Panc1 (cell line): ENCODE data around the gene PRCC. TPM values are rescaled to one million over a fixed set of nuclear protein-coding genes. Genes with fewer than 3 reads are reported as not detected.

ENCODE experiments used
- ATAC-seq: fragments of 200-7000 bp; cut with Tn5 transposase; 2 replicates; pipeline ENCODE4 v1.9.1; 2020; ENCODE audit warnings: mild to moderate bottlenecking, moderate library complexity
- BruUV-seq: library from RNA; stranded (reverse); fragments of 400-500 nt; replicated peaks from 2 replicates; lab custom pipeline; 2021; lab: Mats Ljungman, UMichigan
- CTCF ChIA-PET: fragments of 300-600 bp; sonication (Branson Sonifier 250); formaldehyde crosslinking; loops from one replicate; lab custom pipeline; 2022; ENCODE audit warnings: antibody characterized with exemption; lab: Charles Lee
- POLR2A ChIA-PET: fragments of 300-600 bp; sonication (Branson Sonifier 250); formaldehyde crosslinking; loops from one replicate; lab custom pipeline; 2022; ENCODE audit warnings: antibody characterized with exemption; lab: Charles Lee
- DNase-seq: peaks from one replicate; pipeline ENCODE4 v3.0.0-alpha.2; 2010; ENCODE audit warnings: low read depth, low spot score
- H3K27ac ChIP-seq: 2 replicates; pipeline ENCODE4 v1.5.1; 2011; ENCODE audit warnings: mild to moderate bottlenecking, low read length, inconsistent platforms
- H3K27me3 ChIP-seq: fragments of 200-500 bp; sonication (Bioruptor generic); 2 replicates; pipeline ENCODE4 v1.6.0; 2014; ENCODE audit warnings: low read length, inconsistent platforms; ENCODE audit not compliant: control insufficient read depth, insufficient read depth
- H3K36me3 ChIP-seq: fragments of 200-500 bp; sonication (Bioruptor generic); 2 replicates; pipeline ENCODE4 v1.5.1; 2014; ENCODE audit warnings: inconsistent platforms, mild to moderate bottlenecking, low read length, moderate library complexity; ENCODE audit not compliant: control insufficient read depth, insufficient read depth
- H3K4me1 ChIP-seq: 2 replicates; pipeline ENCODE4 v1.5.1; 2011; ENCODE audit warnings: inconsistent platforms, mild to moderate bottlenecking, low read length, moderate library complexity; ENCODE audit not compliant: control insufficient read depth, insufficient read depth
- H3K4me3 ChIP-seq, 2 experiments: 2 replicates each; pipeline ENCODE4 v1.5.1; 2011 to 2012; ENCODE audit warnings: low read depth in 2 of 2, low read length in 2 of 2, mild to moderate bottlenecking in 2 of 2, inconsistent platforms in 1 of 2, moderate library complexity in 1 of 2
- H3K9me3 ChIP-seq: fragments of 200-500 bp; sonication (Bioruptor generic); 2 replicates; pipeline ENCODE4 v1.5.1; 2014; ENCODE audit warnings: low read depth, mild to moderate bottlenecking, inconsistent platforms, low read length, moderate library complexity; ENCODE audit not compliant: control insufficient read depth, insufficient read depth
- POLR2AphosphoS5 ChIP-seq: IDR thresholded peaks from 2 replicates; pipeline ENCODE4 v1.6.1; 2012; ENCODE audit warnings: mild to moderate bottlenecking, low read depth, low read length, moderate library complexity
- REST ChIP-seq, 2 experiments: IDR thresholded peaks; 2 replicates each; pipeline ENCODE4 v1.6.1; 2011 to 2012; ENCODE audit warnings: low read depth in 2 of 2, control low read depth in 1 of 2, low read length in 1 of 2, mild to moderate bottlenecking in 1 of 2, moderate library complexity in 1 of 2; ENCODE audit not compliant: insufficient read depth in 1 of 2
- SIN3A ChIP-seq: IDR thresholded peaks from 2 replicates; pipeline ENCODE4 v1.6.1; 2012; ENCODE audit warnings: low read depth, mild to moderate bottlenecking, low read length, moderate library complexity, borderline replicate concordance; ENCODE audit not compliant: insufficient read depth
- TCF7L2 ChIP-seq: IDR thresholded peaks from 2 replicates; pipeline ENCODE4 v1.6.1; 2011; ENCODE audit warnings: mild to moderate bottlenecking, low read depth, low read length, inconsistent platforms
- in situ Hi-C: cut with HindIII; loops from 2 replicates; pipeline ENCODE4 v1.10.0; 2016; ENCODE audit warnings: low sequenced_read_pairs, low pct_unique_long_range_greater_than_20kb
- intact Hi-C: fragments of 100-400 bp; cut with micrococcal nuclease; formaldehyde crosslinking; loops from one replicate; pipeline ENCODE4 v1.10.0; 2022; ENCODE audit not compliant: unreplicated experiment
- total RNA-seq: library from RNA; stranded (reverse); gene quantifications from one replicate; pipeline ENCODE4 v1.2.1, GENCODE V29; 2021; ENCODE audit not compliant: unreplicated experiment
- TF ChIP-seq, protein P1 (sequence below): fragments of 450-650 bp; IDR thresholded peaks from 2 replicates; pipeline ENCODE4 v1.5.1; 2017; ENCODE audit warnings: mild to moderate bottlenecking

Gene PRCC
- total RNA-seq, 1 experiment from 2014 or later = 78.5 TPM

DNA sequence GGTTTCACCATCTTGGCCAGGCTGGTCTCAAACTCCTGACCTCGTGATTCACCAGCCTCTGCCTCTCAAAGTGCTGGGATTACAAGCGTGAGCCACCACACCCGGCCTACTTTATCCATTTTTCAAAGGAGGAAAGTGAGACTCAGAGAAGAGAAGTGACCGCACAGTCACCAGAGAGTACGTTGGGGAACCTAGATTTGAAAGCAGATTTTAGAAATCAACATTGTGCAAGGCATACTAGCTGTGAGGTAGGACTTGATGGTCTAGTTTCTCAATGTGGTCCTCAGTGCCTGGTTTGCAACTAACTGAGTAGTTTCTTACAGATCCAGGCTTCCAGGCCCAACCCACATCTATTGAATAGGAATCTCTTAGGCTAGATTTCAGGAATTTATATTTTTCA is 1.7 kb upstream of the PRCC start:
- ATAC-seq (no peak), DNase-seq (no peak)
- H3K4me3 ChIP-seq = peak overlapping the region; percentile 84 to 99; a peak in 3 of 4 replicates
- no TSS peak for BruUV-seq
- H3K36me3 ChIP-seq = peaks cover 8% of the 10 kb centered on the region
- no peaks in the 10 kb centered on the region for H3K9me3 ChIP-seq
- POLR2A ChIA-PET = no interaction called here
- intact Hi-C loops = no loop called here
- peak overlapping the region; percentile 99 for H3K27ac ChIP-seq
- H3K27me3 ChIP-seq = no peaks in the 10 kb centered on the region
- CTCF ChIA-PET = no interaction called here
- TF ChIP-seq TCF7L2 (no peak), REST (IDR thresholded peaks at IDR 0.05; ENCODE audit: insufficient read depth in 1 of 2, low read depth in 2 of 2, low read length in 1 of 2) (no peak), POLR2AphosphoS5 (no peak), SIN3A (no peak)
- TF ChIP-seq, protein P1, sequence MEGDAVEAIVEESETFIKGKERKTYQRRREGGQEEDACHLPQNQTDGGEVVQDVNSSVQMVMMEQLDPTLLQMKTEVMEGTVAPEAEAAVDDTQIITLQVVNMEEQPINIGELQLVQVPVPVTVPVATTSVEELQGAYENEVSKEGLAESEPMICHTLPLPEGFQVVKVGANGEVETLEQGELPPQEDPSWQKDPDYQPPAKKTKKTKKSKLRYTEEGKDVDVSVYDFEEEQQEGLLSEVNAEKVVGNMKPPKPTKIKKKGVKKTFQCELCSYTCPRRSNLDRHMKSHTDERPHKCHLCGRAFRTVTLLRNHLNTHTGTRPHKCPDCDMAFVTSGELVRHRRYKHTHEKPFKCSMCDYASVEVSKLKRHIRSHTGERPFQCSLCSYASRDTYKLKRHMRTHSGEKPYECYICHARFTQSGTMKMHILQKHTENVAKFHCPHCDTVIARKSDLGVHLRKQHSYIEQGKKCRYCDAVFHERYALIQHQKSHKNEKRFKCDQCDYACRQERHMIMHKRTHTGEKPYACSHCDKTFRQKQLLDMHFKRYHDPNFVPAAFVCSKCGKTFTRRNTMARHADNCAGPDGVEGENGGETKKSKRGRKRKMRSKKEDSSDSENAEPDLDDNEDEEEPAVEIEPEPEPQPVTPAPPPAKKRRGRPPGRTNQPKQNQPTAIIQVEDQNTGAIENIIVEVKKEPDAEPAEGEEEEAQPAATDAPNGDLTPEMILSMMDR = no peak
- in situ Hi-C loops = no loop called here
- H3K4me1 ChIP-seq = peaks cover 18% of the 10 kb centered on the region

DNA sequence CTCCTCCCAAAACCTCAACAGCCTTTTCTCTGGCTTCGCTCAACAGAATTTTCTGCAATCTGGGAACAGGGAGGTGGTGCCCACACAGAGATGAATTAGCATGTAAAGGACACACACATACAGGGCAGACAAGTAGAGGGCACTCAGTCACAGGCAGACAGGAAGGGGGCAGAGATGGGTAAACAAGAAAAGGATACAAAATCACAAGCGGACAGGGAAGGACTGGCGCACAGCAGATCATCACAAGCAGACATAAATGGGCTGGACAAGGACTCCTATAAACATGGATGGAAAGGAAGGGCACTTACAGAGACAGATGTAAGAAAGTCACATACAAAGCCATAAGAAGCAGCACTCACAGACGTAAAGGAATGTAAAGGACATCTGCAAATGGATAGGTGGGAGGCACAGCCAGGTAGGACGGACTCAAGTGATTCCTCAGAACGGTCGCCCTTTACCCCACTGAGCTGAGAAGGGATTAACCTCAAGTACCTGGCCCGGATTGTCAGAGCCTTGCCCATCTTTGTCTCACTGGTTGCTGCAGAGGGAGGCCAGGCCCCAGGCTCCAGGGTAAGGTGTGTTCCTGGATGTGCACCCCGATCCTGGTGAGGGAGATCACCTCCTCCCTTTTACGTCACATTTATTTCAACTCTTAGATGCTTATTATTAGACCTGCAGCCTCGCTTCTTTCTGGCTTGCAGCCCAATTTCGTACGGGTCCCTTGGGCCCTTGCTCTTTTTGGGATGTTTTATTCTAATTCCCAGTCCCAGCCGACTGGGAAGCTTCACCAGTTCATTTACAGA is 836 bp upstream of the PRCC start:
- intact Hi-C loops = no loop called here
- peaks cover 10% of the 10 kb centered on the region for H3K36me3 ChIP-seq
- CTCF ChIA-PET = interaction anchor here (1.0 kb wide), 1 partner anchor 123 kb away, joined by 3 read pairs; no protein-coding TSS in a partner anchor
- in situ Hi-C loops = no loop called here
- H3K27me3 ChIP-seq = no peaks in the 10 kb centered on the region
- ATAC-seq (peak; percentile 11; the same call in 1 of the 2 replicates), DNase-seq (no peak)
- BruUV-seq = TSS peak; percentile 89
- no peaks in the 10 kb centered on the region for H3K9me3 ChIP-seq
- H3K4me1 ChIP-seq = peaks cover 22% of the 10 kb centered on the region
- TF ChIP-seq, protein P1 = no peak
- TF ChIP-seq SIN3A (no peak), POLR2AphosphoS5 (no peak), TCF7L2 (no peak), REST (IDR thresholded peaks at IDR 0.05; ENCODE audit: insufficient read depth in 1 of 2, low read depth in 2 of 2, low read length in 1 of 2) (no peak)
- H3K4me3 ChIP-seq = peak overlapping the region; percentile 84 to 99
- peak overlapping the region; percentile 99 for H3K27ac ChIP-seq
- POLR2A ChIA-PET = interaction anchor here (0.5 to 1.0 kb wide), 6 partner anchors 10 to 100 kb away, joined by 3 to 6 read pairs (median 3); partner anchors contain the start of gene MRPL24
